HG03159 (cell line): ENCODE data around the gene UBE2N.
A peak's percentile ranks its signal among the peaks of the same experiment; 100 is the strongest.

Experiments
- ATAC-seq: cut with Tn5 transposase; IDR thresholded peaks from one replicate; pipeline ENCODE4 v1.9.1; 2021; ENCODE audit warnings: mild to moderate bottlenecking, moderate library complexity; ENCODE audit not compliant: unreplicated experiment

UBE2N gene, protein sequence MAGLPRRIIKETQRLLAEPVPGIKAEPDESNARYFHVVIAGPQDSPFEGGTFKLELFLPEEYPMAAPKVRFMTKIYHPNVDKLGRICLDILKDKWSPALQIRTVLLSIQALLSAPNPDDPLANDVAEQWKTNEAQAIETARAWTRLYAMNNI

GRCh38 chr12:93441617-93442410 lies at the start of gene UBE2N:
UBE2N (minus strand) TSS chr12:93441947; CDS start chr12:93441884, 63 bp downstream.
- peak; percentile 84 for ATAC-seq

GRCh38 chr12:93484315-93484981 lies 42.7 kb upstream of the UBE2N start:
- no peak for ATAC-seq

- no peak for ATAC-seq
These were observed 41.5 kb upstream of the UBE2N start for GRCh38 chr12:93483151-93483807.

- ATAC-seq: no peak
These were observed 41.0 kb upstream of the UBE2N start for GRCh38 chr12:93482721-93483120.

GRCh38 chr12:93476555-93476954 lies 34.8 kb upstream of the UBE2N start:
- ATAC-seq: no peak

- no peak for ATAC-seq
These were observed 27.6 kb upstream of the UBE2N start for GRCh38 chr12:93469386-93469785.

DNA sequence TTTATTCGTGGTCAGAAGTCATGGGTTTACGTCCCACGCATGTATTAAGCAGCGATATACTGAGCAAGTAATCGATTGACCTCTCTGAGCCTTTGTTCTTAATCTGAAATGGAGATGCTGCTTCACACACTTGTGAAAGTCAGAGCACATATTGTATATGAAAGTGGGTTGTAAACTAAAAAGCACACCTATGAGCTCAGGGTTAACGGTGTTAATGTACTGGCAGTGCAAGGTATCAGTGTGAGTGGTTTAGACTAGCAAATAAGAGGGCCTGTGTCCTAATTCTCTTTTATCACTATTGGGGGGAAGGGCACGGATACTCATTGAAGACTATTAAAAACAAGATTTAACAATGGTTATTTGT lies 26.2 kb upstream of the UBE2N start:
- peak; percentile 32 for ATAC-seq

DNA sequence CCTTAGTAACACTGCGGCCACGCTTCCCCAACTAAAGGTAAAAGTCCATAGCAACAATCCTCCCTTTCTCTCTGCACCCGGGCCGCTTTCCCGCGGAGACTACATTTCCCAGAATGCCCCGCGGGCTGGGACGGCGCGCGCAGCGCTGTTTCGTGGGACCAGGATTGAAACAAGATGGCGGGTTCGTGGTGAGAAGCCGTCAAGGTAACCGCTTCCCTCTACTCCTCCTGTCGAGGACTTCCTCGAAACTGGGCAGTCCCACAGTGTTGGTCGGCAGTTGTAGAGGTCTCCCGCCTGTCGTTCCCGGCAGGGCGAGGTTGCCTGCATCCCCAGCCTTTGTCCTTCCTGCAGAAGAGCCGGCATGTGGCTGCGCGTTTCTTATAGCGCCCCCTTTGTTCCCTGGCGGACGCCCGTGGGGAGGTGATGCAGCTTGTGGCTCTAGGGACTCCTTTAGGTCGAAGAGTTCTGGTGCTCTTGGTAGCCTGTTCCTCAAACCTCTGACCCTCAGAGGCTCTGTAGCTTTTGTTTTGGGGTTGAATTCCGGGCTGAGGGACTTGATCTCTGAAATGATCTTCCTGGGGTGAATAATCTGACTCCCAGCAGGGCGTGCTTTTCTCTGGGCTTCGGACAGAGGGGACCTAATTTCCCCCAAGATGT lies 25.7 kb upstream of the UBE2N start, which contains the start of gene MRPL42:
Gene MRPL42, plus strand, starts transcription at position 164 of the 657 bp plus-strand sequence. CDS start 1,772 bp downstream, outside the sequence.
- ATAC-seq: peak; percentile 90

GRCh38 chr12:93466625-93467350 lies 25.0 kb upstream of the UBE2N start:
- ATAC-seq: no peak

DNA sequence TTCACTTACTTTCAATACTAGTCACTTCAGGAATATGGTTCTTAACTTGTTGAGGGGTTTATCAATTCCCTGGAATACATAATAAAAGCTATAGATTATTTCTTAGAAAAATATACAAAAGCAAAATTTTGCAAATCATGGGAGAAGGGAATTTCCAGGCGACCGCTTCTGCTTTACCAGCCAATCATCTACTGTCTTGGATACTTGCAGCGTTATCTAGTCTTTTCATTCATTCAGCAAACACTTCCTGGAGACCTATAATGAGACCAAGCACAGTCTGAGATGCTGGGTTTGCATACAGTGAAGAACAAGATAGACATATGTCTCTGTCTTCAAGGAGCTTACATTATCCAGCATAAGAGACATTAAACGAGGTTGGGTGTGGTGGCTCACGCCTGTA lies 24.1 kb upstream of the UBE2N start:
- no peak for ATAC-seq

- ATAC-seq: no peak
These were observed 19.8 kb upstream of the UBE2N start for GRCh38 chr12:93461503-93461902.

DNA sequence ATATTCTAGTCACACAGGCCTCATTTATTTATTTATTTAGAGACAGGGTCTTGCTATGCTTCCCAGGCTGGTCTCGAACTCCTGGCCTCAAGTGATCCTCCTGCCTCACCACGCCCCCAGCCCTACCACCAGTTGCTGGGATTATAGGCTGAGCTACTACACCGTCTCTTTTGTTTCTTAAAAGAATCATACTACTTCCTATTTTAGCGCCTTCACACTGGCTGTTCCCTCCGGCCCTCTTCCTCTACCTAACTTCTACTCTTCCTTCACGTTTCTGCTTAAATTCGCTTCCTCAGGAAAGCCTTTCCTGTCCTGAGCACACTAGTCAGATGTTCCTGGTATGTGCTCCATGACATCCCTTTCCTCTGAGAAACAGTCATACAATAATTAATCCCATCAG lies 19.2 kb upstream of the UBE2N start:
- no peak for ATAC-seq

GRCh38 chr12:93460003-93460402 lies 18.3 kb upstream of the UBE2N start:
- no peak for ATAC-seq

- no peak for ATAC-seq
These were observed 17.4 kb upstream of the UBE2N start for GRCh38 chr12:93459097-93459496.

DNA sequence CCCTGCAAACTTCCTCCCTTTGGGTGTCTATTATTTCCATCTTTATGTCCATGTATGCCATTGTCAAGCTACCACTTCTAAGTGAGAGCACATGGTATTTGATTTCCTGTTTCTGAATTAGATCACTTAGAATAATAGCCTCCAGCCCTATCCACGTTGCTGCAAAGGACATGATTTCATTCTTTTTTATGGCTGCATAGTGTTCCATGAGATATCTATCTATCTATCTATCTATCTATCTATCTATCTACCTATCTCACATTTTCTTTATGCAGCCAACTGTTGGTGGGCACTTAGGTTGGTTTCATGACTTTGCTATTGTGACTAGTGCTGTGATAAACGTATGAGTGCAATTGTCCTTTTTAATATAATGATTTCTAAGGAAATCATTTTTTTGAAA lies 14.3 kb upstream of the UBE2N start:
- ATAC-seq: no peak

GRCh38 chr12:93453633-93454032 lies 11.9 kb upstream of the UBE2N start:
- no peak for ATAC-seq

- ATAC-seq: no peak
These were observed 9.8 kb upstream of the UBE2N start for GRCh38 chr12:93451423-93452158.

- peak; percentile 92 for ATAC-seq
These were observed 7.5 kb upstream of the UBE2N start for GRCh38 chr12:93449277-93449676.

- ATAC-seq: no peak
These were observed 7.0 kb upstream of the UBE2N start for GRCh38 chr12:93448796-93449195.
